CD8-positive, alpha-beta memory T cell (primary cell): ENCODE data around the gene LRRC42. TPM values are rescaled to one million over a fixed set of nuclear protein-coding genes. Genes with fewer than 3 reads are reported as not detected.

Experiments
- CTCF ChIA-PET: fragments of 350-600 bp; sonication (Branson Sonifier 250); formaldehyde crosslinking; loops from one replicate; lab custom pipeline; 2021; ENCODE audit warnings: antibody characterized with exemption; lab: Charles Lee
- POLR2A ChIA-PET: fragments of 350-600 bp; sonication (Branson Sonifier 250); formaldehyde crosslinking; loops from one replicate; lab custom pipeline; 2021; ENCODE audit warnings: antibody characterized with exemption; lab: Charles Lee
- DNase-seq, 5 donors: peaks; one replicate each; pipeline versions ENCODE4 v3.0.0 to v3.0.0-alpha.2; 2020 to 2022; ENCODE audit warnings: mixed read lengths in 1 of 5
- H3K27ac ChIP-seq: one replicate; pipeline ENCODE4 v1.7.0; 2013; ENCODE audit warnings: low read depth, mild to moderate bottlenecking, low read length, moderate library complexity
- H3K27me3 ChIP-seq: 2 replicates; pipeline ENCODE4 v1.7.0; 2013; ENCODE audit warnings: low read length, mild to moderate bottlenecking; ENCODE audit not compliant: insufficient read depth, poor library complexity, severe bottlenecking
- H3K36me3 ChIP-seq: 2 replicates; pipeline ENCODE4 v1.7.0; 2013; ENCODE audit warnings: mild to moderate bottlenecking, low read length, moderate library complexity; ENCODE audit not compliant: insufficient read depth
- H3K4me1 ChIP-seq: 2 replicates; pipeline ENCODE4 v1.7.0; 2013; ENCODE audit warnings: mild to moderate bottlenecking, low read length, moderate library complexity; ENCODE audit not compliant: insufficient read depth
- H3K4me3 ChIP-seq: 2 replicates; pipeline ENCODE4 v1.7.0; 2013; ENCODE audit warnings: mild to moderate bottlenecking, low read length
- H3K9me3 ChIP-seq: 2 replicates; pipeline ENCODE4 v1.7.0; 2013; ENCODE audit warnings: mild to moderate bottlenecking, low read length
- H3K27ac Mint-ChIP-seq, 8 donors: one replicate each; pipeline ENCODE4 v1.8.0; 2020 to 2021; ENCODE audit warnings: mixed read lengths in 8 of 8, mild to moderate bottlenecking in 6 of 8, inconsistent platforms in 3 of 8, moderate library complexity in 3 of 8
- H3K27me3 Mint-ChIP-seq, 2 donors: one replicate each; pipeline ENCODE4 v1.8.0; 2020 to 2021; ENCODE audit warnings: mixed read lengths in 2 of 2, mild to moderate bottlenecking in 1 of 2, moderate library complexity in 1 of 2
- H3K36me3 Mint-ChIP-seq, 3 donors: one replicate each; pipeline ENCODE4 v1.8.0; 2020 to 2021; ENCODE audit warnings: mixed read lengths in 3 of 3, inconsistent platforms in 1 of 3, mild to moderate bottlenecking in 1 of 3
- H3K4me1 Mint-ChIP-seq, 3 donors: one replicate each; pipeline ENCODE4 v1.8.0; 2020 to 2021; ENCODE audit warnings: mixed read lengths in 3 of 3, inconsistent platforms in 1 of 3, mild to moderate bottlenecking in 1 of 3
- H3K4me3 Mint-ChIP-seq, 7 donors: one replicate each; pipeline ENCODE4 v1.8.0; 2020 to 2021; ENCODE audit warnings: mixed read lengths in 7 of 7, mild to moderate bottlenecking in 6 of 7, moderate library complexity in 4 of 7, inconsistent platforms in 2 of 7
- H3K9me3 Mint-ChIP-seq, 5 donors: one replicate each; pipeline ENCODE4 v1.8.0; 2020 to 2022; ENCODE audit warnings: mixed read lengths in 5 of 5, mild to moderate bottlenecking in 3 of 5, moderate library complexity in 2 of 5, inconsistent platforms in 1 of 5
- polyA plus RNA-seq: library from polyadenylated mRNA; unstranded; fragments of 300-500 nt; fragmentation: Illumina TruSeq; gene quantifications from one replicate; pipeline ENCODE4 v1.2.3, GENCODE V29; 2021
- total RNA-seq, 2 experiments: library from RNA; stranded (reverse); gene quantifications; one replicate each; pipeline ENCODE4 v1.2.3, GENCODE V29; 2021

LRRC42 gene, protein sequence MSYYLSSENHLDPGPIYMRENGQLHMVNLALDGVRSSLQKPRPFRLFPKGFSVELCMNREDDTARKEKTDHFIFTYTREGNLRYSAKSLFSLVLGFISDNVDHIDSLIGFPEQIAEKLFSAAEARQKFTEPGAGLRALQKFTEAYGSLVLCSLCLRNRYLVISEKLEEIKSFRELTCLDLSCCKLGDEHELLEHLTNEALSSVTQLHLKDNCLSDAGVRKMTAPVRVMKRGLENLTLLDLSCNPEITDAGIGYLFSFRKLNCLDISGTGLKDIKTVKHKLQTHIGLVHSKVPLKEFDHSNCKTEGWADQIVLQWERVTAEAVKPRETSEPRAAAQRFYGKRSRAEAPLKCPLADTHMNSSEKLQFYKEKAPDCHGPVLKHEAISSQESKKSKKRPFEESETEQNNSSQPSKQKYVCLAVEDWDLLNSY
- 10 to 100 TPM; 23.6 to 25.7 TPM for total RNA-seq
- polyA plus RNA-seq, result 8.3 TPM

- peak within 1 kb of the TSS; percentile 94 to 99 (median 96) for H3K27ac Mint-ChIP-seq
- no peaks in the 10 kb centered on the region for H3K36me3 ChIP-seq
- ChIA-PET CTCF (interaction anchor here (1.0 to 3.2 kb wide), 10 partner anchors 10 to 863 kb away, joined by 3 to 16 read pairs (median 5); partner anchors contain the start of genes NDC1 and YIPF1), POLR2A (interaction anchor here (0.6 to 2.3 kb wide), 5 partner anchors 57 to 857 kb away, joined by 3 to 24 read pairs (median 7); partner anchors contain the start of genes NDC1, TCEANC2, TMEM59 and YIPF1)
- peaks cover 0 to 13% (median 3%) of the 10 kb centered on the region in 3 donors for H3K36me3 Mint-ChIP-seq
- H3K27ac ChIP-seq, result peak within 1 kb of the TSS; percentile 83
- H3K9me3 Mint-ChIP-seq, result no peaks in the 10 kb centered on the region
- H3K4me3 ChIP-seq, result peak within 1 kb of the TSS; percentile 71
- no peaks in the 10 kb centered on the region for H3K27me3 ChIP-seq
- H3K4me1 ChIP-seq, result peaks cover 38% of the 10 kb centered on the region
- H3K4me1 Mint-ChIP-seq, result peaks cover 39 to 61% (median 49%) of the 10 kb centered on the region in 3 donors
- no peaks in the 10 kb centered on the region for H3K27me3 Mint-ChIP-seq
- H3K9me3 ChIP-seq, result no peaks in the 10 kb centered on the region
- DNase-seq, result no peak
- peak within 1 kb of the TSS; percentile 96 to 99 (median 97) for H3K4me3 Mint-ChIP-seq
Observed at GRCh38 chr1:53946252-53947171, at the start of gene LRRC42. Gene LRRC42 (plus strand): TSS chr1:53946350. CDS start chr1:53952000, 5,650 bp downstream.

GRCh38 chr1:53896635-53897229, 49.4 kb upstream of the LRRC42 start:
- peaks cover 0 to 3% (median 0%) of the 10 kb centered on the region in 3 donors for H3K36me3 Mint-ChIP-seq
- H3K27ac Mint-ChIP-seq, result peak overlapping the region in 1 of 8 donors; percentile 63
- POLR2A ChIA-PET, result no interaction called here
- H3K4me3 Mint-ChIP-seq, result no peak overlapping the region
- no peaks in the 10 kb centered on the region for H3K9me3 Mint-ChIP-seq
- H3K4me1 Mint-ChIP-seq, result no peaks in the 10 kb centered on the region
- CTCF ChIA-PET, result no interaction called here
- no peaks in the 10 kb centered on the region for H3K36me3 ChIP-seq
- no peak overlapping the region for H3K4me3 ChIP-seq
- H3K4me1 ChIP-seq, result no peaks in the 10 kb centered on the region
- H3K27me3 ChIP-seq, result no peaks in the 10 kb centered on the region
- H3K27me3 Mint-ChIP-seq, result peaks cover 3 to 6% of the 10 kb centered on the region in 2 donors
- no peaks in the 10 kb centered on the region for H3K9me3 ChIP-seq
- H3K27ac ChIP-seq, result no peak overlapping the region
- no peak for DNase-seq

DNA sequence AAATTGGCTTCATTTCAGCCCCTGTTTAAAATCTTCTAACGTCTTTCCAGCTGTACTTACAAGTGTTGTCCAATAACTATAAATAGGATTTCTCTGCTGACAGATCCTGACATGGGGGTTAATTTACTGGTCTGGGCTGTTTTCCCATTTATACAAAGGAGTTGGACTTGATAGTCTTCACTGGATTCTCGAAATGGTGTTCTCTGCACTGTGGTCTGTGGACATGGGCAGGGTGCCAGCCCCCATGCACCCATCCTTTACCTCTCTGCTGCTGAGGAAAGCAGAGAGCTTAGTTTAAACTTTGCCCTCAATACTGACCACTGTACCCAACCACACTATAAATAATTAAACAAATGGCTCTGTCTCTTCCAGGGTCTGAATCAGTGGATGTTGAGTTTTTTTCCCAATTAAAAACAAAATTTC, 46.9 kb upstream of the LRRC42 start:
- Histone ChIP-seq H3K9me3 (no peaks in the 10 kb centered on the region), H3K27me3 (no peaks in the 10 kb centered on the region), H3K4me3 (no peak overlapping the region), H3K36me3 (no peaks in the 10 kb centered on the region), H3K27ac (no peak overlapping the region), H3K4me1 (no peaks in the 10 kb centered on the region)
- DNase-seq, result no peak
- Mint-ChIP-seq H3K9me3 (no peaks in the 10 kb centered on the region), H3K4me3 (no peak overlapping the region), H3K4me1 (no peaks in the 10 kb centered on the region), H3K27me3 (peaks cover 4 to 6% of the 10 kb centered on the region in 2 donors), H3K27ac (peak overlapping the region in 1 of 8 donors; percentile 94), H3K36me3 (peaks cover 0 to 3% (median 0%) of the 10 kb centered on the region in 3 donors)
- ChIA-PET POLR2A (no interaction called here), CTCF (interaction anchor here (1.1 kb wide), 1 partner anchor 30 kb away, joined by 3 read pairs; no protein-coding TSS in a partner anchor)

GRCh38 chr1:53899708-53900107, 46.4 kb upstream of the LRRC42 start:
- Histone ChIP-seq H3K9me3 (no peaks in the 10 kb centered on the region), H3K27ac (no peak overlapping the region), H3K27me3 (no peaks in the 10 kb centered on the region), H3K4me1 (no peaks in the 10 kb centered on the region), H3K36me3 (no peaks in the 10 kb centered on the region), H3K4me3 (no peak overlapping the region)
- peak overlapping the region in 1 of 8 donors; percentile 76 for H3K27ac Mint-ChIP-seq
- CTCF ChIA-PET, result interaction anchor here (1.1 kb wide), 1 partner anchor 30 kb away, joined by 3 read pairs; no protein-coding TSS in a partner anchor
- no peaks in the 10 kb centered on the region for H3K9me3 Mint-ChIP-seq
- peaks cover 4 to 6% of the 10 kb centered on the region in 2 donors for H3K27me3 Mint-ChIP-seq
- H3K4me3 Mint-ChIP-seq, result no peak overlapping the region
- no peaks in the 10 kb centered on the region for H3K4me1 Mint-ChIP-seq
- DNase-seq, result no peak
- POLR2A ChIA-PET, result no interaction called here
- H3K36me3 Mint-ChIP-seq, result peaks cover 0 to 3% (median 0%) of the 10 kb centered on the region in 3 donors

DNA sequence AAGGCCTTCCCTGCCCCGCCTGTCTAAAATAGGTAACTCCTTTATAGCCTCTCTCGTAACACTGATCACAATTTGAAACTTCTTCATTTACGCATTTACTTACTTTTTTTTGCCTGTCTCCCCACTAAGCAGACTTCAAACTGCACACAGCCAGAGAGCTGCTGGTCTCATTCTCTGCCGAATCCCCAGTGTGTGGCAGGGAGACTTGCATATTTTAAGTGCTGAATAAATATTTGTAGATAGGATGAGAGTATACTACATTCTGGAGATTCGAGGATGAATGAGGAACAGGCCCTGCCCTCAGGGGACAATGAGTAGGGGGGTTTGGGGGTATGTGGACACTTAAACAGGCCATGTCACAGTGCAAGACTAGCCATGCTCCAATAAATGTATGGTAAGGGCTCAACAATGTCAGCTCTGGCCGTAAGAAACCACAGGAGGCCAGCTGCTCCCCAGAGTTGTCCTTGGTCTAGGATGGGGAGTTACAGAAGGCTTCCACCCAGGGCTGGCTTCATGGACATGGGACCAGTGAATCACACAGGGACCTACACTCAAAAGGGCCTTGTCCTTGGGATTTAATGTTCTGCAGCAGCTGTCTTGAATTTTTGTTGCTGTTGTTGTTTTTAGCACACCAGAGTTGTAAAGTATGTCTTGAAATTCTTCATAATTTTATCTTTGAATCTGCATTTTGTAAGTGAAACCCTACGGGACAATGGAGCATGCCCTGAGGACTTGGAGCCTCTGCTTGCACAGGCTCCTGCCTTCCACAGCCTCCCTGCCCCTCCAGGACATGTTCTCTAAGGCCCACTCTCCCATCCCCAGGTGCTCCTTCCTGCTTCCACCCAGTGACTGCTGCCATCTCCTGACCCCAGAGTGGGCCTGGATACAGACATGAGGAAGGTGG, 43.7 kb upstream of the LRRC42 start:
- Histone ChIP-seq H3K36me3 (no peaks in the 10 kb centered on the region), H3K4me3 (no peak overlapping the region), H3K27ac (no peak overlapping the region), H3K4me1 (no peaks in the 10 kb centered on the region), H3K9me3 (no peaks in the 10 kb centered on the region), H3K27me3 (no peaks in the 10 kb centered on the region)
- H3K4me1 Mint-ChIP-seq, result no peaks in the 10 kb centered on the region
- peaks cover 0 to 4% of the 10 kb centered on the region in 2 donors for H3K27me3 Mint-ChIP-seq
- ChIA-PET POLR2A (no interaction called here), CTCF (no interaction called here)
- H3K27ac Mint-ChIP-seq, result peak overlapping the region in 1 of 8 donors; percentile 15
- H3K9me3 Mint-ChIP-seq, result no peaks in the 10 kb centered on the region
- H3K36me3 Mint-ChIP-seq, result peaks cover 0 to 6% (median 1%) of the 10 kb centered on the region in 3 donors
- no peak for DNase-seq
- H3K4me3 Mint-ChIP-seq, result no peak overlapping the region

- ChIA-PET CTCF (no interaction called here), POLR2A (no interaction called here)
- Mint-ChIP-seq H3K9me3 (no peaks in the 10 kb centered on the region), H3K27ac (no peak overlapping the region), H3K36me3 (peaks cover 0 to 11% (median 1%) of the 10 kb centered on the region in 3 donors), H3K4me1 (no peaks in the 10 kb centered on the region), H3K27me3 (peaks cover 0 to 4% of the 10 kb centered on the region in 2 donors), H3K4me3 (no peak overlapping the region)
- no peaks in the 10 kb centered on the region for H3K4me1 ChIP-seq
- H3K36me3 ChIP-seq, result no peaks in the 10 kb centered on the region
- no peak for DNase-seq
- H3K27ac ChIP-seq, result no peak overlapping the region
- H3K4me3 ChIP-seq, result no peak overlapping the region
- H3K9me3 ChIP-seq, result no peaks in the 10 kb centered on the region
- H3K27me3 ChIP-seq, result no peaks in the 10 kb centered on the region
Observed at GRCh38 chr1:53905509-53905908, 40.6 kb upstream of the LRRC42 start.

- H3K9me3 ChIP-seq, result no peaks in the 10 kb centered on the region
- no peak for DNase-seq
- POLR2A ChIA-PET, result no interaction called here
- no peaks in the 10 kb centered on the region for H3K4me1 ChIP-seq
- H3K4me3 ChIP-seq, result no peak overlapping the region
- no peak overlapping the region for H3K4me3 Mint-ChIP-seq
- no peak overlapping the region for H3K27ac ChIP-seq
- H3K36me3 ChIP-seq, result no peaks in the 10 kb centered on the region
- peaks cover 0 to 11% (median 1%) of the 10 kb centered on the region in 3 donors for H3K36me3 Mint-ChIP-seq
- H3K4me1 Mint-ChIP-seq, result no peaks in the 10 kb centered on the region
- CTCF ChIA-PET, result no interaction called here
- H3K27me3 ChIP-seq, result no peaks in the 10 kb centered on the region
- H3K9me3 Mint-ChIP-seq, result no peaks in the 10 kb centered on the region
- H3K27me3 Mint-ChIP-seq, result peaks cover 0 to 2% of the 10 kb centered on the region in 2 donors
- peak overlapping the region in 1 of 8 donors; percentile 46 for H3K27ac Mint-ChIP-seq
Observed at GRCh38 chr1:53906121-53906520, 40.0 kb upstream of the LRRC42 start.
